Measurements from ENCODE around the gene IL7R.

IL7R gene

DNA sequence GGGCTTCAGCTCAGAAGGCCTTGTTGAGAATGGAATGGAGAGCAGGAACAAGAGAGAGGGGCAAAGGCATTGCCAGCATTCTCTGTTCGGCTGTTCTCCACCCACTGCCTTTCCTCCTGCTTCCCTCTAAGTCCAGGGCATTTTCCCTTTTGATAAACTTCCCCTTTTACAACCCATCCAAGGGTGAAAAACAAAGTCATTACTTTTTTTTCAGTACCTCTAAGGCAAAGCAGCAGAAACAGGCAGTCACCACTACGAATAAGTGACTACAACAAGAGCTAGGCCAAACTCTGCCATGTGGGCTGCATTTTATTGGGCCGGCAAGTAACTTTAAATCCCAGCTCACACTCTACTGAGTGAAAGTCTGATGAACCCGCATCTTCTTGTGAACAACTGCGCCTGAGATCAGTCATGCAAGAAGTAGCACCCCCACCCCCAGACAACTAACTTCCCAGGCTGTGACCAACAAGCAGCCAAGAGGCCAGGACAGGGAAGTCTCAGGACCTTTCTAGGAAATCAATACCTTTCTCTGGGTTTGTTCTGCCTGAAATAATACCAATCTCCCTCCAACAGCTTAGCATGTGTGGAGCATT lies 13.1 kb downstream of the IL7R start:
- no peaks in the 10 kb centered on the region for H3K4me1 ChIP-seq (ENCODE audit: control insufficient read depth, insufficient read depth, low read length)
- whole genome bisulfite sequencing, 2 experiments: 90 to 92% methylated on average over 5 of the region's 5 CpGs
- H3K9me3 ChIP-seq (ENCODE audit: control insufficient read depth, low read length): no peaks in the 10 kb centered on the region
- no peaks in the 10 kb centered on the region for H3K27me3 ChIP-seq (ENCODE audit: control insufficient read depth, insufficient read depth, low read length, poor library complexity, severe bottlenecking)
- H3K27ac ChIP-seq (ENCODE audit: insufficient read depth, low read depth, low read length, poor library complexity, severe bottlenecking): no peak overlapping the region
- H3K4me3 ChIP-seq (ENCODE audit: insufficient read depth, low read depth, low read length): no peak overlapping the region
- H3K36me3 ChIP-seq (ENCODE audit: control insufficient read depth, insufficient read depth, low read length): no peaks in the 10 kb centered on the region

- no peak overlapping the region for H3K4me3 ChIP-seq (ENCODE audit: insufficient read depth, low read depth, low read length)
- 95 to 97% methylated on average over 3 to 4 of the region's 4 CpGs for WGBS, 2 experiments
Observed at GRCh38 chr5:35870605-35871004, 13.9 kb downstream of the IL7R start.

DNA sequence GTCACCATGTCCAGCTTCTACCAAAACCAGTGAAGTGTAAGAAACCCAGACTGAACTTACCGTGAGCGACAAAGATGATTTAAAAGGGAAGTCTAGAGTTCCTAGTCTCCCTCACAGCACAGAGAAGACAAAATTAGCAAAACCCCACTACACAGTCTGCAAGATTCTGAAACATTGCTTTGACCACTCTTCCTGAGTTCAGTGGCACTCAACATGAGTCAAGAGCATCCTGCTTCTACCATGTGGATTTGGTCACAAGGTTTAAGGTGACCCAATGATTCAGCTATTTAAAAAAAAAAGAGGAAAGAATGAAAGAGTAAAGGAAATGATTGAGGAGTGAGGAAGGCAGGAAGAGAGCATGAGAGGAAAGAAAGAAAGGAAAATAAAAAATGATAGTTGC lies 19.8 kb downstream of the IL7R start:
- H3K27me3 ChIP-seq (ENCODE audit: control insufficient read depth, insufficient read depth, low read length, poor library complexity, severe bottlenecking): no peaks in the 10 kb centered on the region
- WGBS, 2 experiments: 98 to 100% methylated on average over 2 of the region's 2 CpGs
- no peaks in the 10 kb centered on the region for H3K4me1 ChIP-seq (ENCODE audit: control insufficient read depth, insufficient read depth, low read length)
- H3K9me3 ChIP-seq (ENCODE audit: control insufficient read depth, low read length): no peaks in the 10 kb centered on the region
- no peaks in the 10 kb centered on the region for H3K36me3 ChIP-seq (ENCODE audit: control insufficient read depth, insufficient read depth, low read length)
- H3K27ac ChIP-seq (ENCODE audit: insufficient read depth, low read depth, low read length, poor library complexity, severe bottlenecking): no peak overlapping the region
- H3K4me3 ChIP-seq (ENCODE audit: insufficient read depth, low read depth, low read length): no peak overlapping the region

More at GRCh38 chr5:35870605-35871004, 13.9 kb downstream of the IL7R start:
- H3K36me3 ChIP-seq (ENCODE audit: control insufficient read depth, insufficient read depth, low read length): no peaks in the 10 kb centered on the region
- H3K4me1 ChIP-seq (ENCODE audit: control insufficient read depth, insufficient read depth, low read length): no peaks in the 10 kb centered on the region
- H3K27me3 ChIP-seq (ENCODE audit: control insufficient read depth, insufficient read depth, low read length, poor library complexity, severe bottlenecking): no peaks in the 10 kb centered on the region
- no peak overlapping the region for H3K27ac ChIP-seq (ENCODE audit: insufficient read depth, low read depth, low read length, poor library complexity, severe bottlenecking)
- H3K9me3 ChIP-seq (ENCODE audit: control insufficient read depth, low read length): no peaks in the 10 kb centered on the region

- no peaks in the 10 kb centered on the region for H3K9me3 ChIP-seq (ENCODE audit: control insufficient read depth, low read length)
- H3K4me3 ChIP-seq (ENCODE audit: insufficient read depth, low read depth, low read length): no peak overlapping the region
- H3K27ac ChIP-seq (ENCODE audit: insufficient read depth, low read depth, low read length, poor library complexity, severe bottlenecking): no peak overlapping the region
- H3K4me1 ChIP-seq (ENCODE audit: control insufficient read depth, insufficient read depth, low read length): no peaks in the 10 kb centered on the region
- no peaks in the 10 kb centered on the region for H3K36me3 ChIP-seq (ENCODE audit: control insufficient read depth, insufficient read depth, low read length)
- WGBS, 2 experiments: 91 to 92% methylated on average over 1 to 3 of the region's 3 CpGs
- no peaks in the 10 kb centered on the region for H3K27me3 ChIP-seq (ENCODE audit: control insufficient read depth, insufficient read depth, low read length, poor library complexity, severe bottlenecking)
Observed at GRCh38 chr5:35876922-35877321, 20.2 kb downstream of the IL7R start.

DNA sequence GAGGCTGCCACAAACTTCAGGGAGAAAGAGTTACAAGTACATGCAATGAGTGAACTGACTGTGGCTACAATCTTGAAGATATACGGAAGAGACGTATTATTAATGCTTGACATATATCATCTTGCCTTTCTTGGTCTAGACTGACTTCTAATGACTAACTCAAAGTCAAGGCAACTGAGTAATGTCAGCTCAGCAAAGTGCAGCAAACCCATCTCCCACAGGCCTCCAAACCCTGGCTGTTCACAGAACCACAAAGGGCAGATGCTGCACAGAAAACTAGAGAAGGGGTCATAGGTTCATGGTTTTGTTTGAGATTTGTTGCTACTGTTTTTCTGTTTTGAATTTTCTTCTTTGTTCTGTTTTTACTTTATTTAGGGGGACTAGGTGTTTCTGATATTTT lies 21.0 kb downstream of the IL7R start:
- no peaks in the 10 kb centered on the region for H3K36me3 ChIP-seq (ENCODE audit: control insufficient read depth, insufficient read depth, low read length)
- no peaks in the 10 kb centered on the region for H3K9me3 ChIP-seq (ENCODE audit: control insufficient read depth, low read length)
- H3K27me3 ChIP-seq (ENCODE audit: control insufficient read depth, insufficient read depth, low read length, poor library complexity, severe bottlenecking): no peaks in the 10 kb centered on the region
- H3K4me1 ChIP-seq (ENCODE audit: control insufficient read depth, insufficient read depth, low read length): no peaks in the 10 kb centered on the region
- H3K4me3 ChIP-seq (ENCODE audit: insufficient read depth, low read depth, low read length): no peak overlapping the region
- no peak overlapping the region for H3K27ac ChIP-seq (ENCODE audit: insufficient read depth, low read depth, low read length, poor library complexity, severe bottlenecking)
- WGBS, 2 experiments: 79 to 81% methylated on average over 2 of the region's 2 CpGs

GRCh38 chr5:35878079-35878478 lies 21.4 kb downstream of the IL7R start:
- Histone ChIP-seq H3K27ac (ENCODE audit: insufficient read depth, low read depth, low read length, poor library complexity, severe bottlenecking) (no peak overlapping the region), H3K4me1 (ENCODE audit: control insufficient read depth, insufficient read depth, low read length) (no peaks in the 10 kb centered on the region), H3K27me3 (ENCODE audit: control insufficient read depth, insufficient read depth, low read length, poor library complexity, severe bottlenecking) (no peaks in the 10 kb centered on the region), H3K9me3 (ENCODE audit: control insufficient read depth, low read length) (no peaks in the 10 kb centered on the region), H3K4me3 (ENCODE audit: insufficient read depth, low read depth, low read length) (no peak overlapping the region), H3K36me3 (ENCODE audit: control insufficient read depth, insufficient read depth, low read length) (no peaks in the 10 kb centered on the region)

GRCh38 chr5:35879096-35879495 lies 22.4 kb downstream of the IL7R start:
- Histone ChIP-seq H3K27me3 (ENCODE audit: control insufficient read depth, insufficient read depth, low read length, poor library complexity, severe bottlenecking) (no peaks in the 10 kb centered on the region), H3K9me3 (ENCODE audit: control insufficient read depth, low read length) (no peaks in the 10 kb centered on the region), H3K36me3 (ENCODE audit: control insufficient read depth, insufficient read depth, low read length) (no peaks in the 10 kb centered on the region), H3K27ac (ENCODE audit: insufficient read depth, low read depth, low read length, poor library complexity, severe bottlenecking) (no peak overlapping the region), H3K4me3 (ENCODE audit: insufficient read depth, low read depth, low read length) (no peak overlapping the region), H3K4me1 (ENCODE audit: control insufficient read depth, insufficient read depth, low read length) (no peaks in the 10 kb centered on the region)
- whole genome bisulfite sequencing, 2 experiments: 90 to 98% methylated on average over 2 of the region's 2 CpGs

- no peaks in the 10 kb centered on the region for H3K9me3 ChIP-seq (ENCODE audit: control insufficient read depth, low read length)
- H3K4me1 ChIP-seq (ENCODE audit: control insufficient read depth, insufficient read depth, low read length): no peaks in the 10 kb centered on the region
- H3K27ac ChIP-seq (ENCODE audit: insufficient read depth, low read depth, low read length, poor library complexity, severe bottlenecking): no peak overlapping the region
- no peaks in the 10 kb centered on the region for H3K36me3 ChIP-seq (ENCODE audit: control insufficient read depth, insufficient read depth, low read length)
- no peaks in the 10 kb centered on the region for H3K27me3 ChIP-seq (ENCODE audit: control insufficient read depth, insufficient read depth, low read length, poor library complexity, severe bottlenecking)
- no peak overlapping the region for H3K4me3 ChIP-seq (ENCODE audit: insufficient read depth, low read depth, low read length)
Observed at GRCh38 chr5:35879649-35880048, 23.0 kb downstream of the IL7R start.

- Histone ChIP-seq H3K27me3 (ENCODE audit: control insufficient read depth, insufficient read depth, low read length, poor library complexity, severe bottlenecking) (no peaks in the 10 kb centered on the region), H3K9me3 (ENCODE audit: control insufficient read depth, low read length) (no peaks in the 10 kb centered on the region), H3K36me3 (ENCODE audit: control insufficient read depth, insufficient read depth, low read length) (no peaks in the 10 kb centered on the region), H3K27ac (ENCODE audit: insufficient read depth, low read depth, low read length, poor library complexity, severe bottlenecking) (no peak overlapping the region), H3K4me3 (ENCODE audit: insufficient read depth, low read depth, low read length) (no peak overlapping the region), H3K4me1 (ENCODE audit: control insufficient read depth, insufficient read depth, low read length) (no peaks in the 10 kb centered on the region)
- WGBS, 2 experiments: 90 to 97% methylated on average over 1 of the region's 1 CpG
Observed at GRCh38 chr5:35880156-35880555, 23.5 kb downstream of the IL7R start.

DNA sequence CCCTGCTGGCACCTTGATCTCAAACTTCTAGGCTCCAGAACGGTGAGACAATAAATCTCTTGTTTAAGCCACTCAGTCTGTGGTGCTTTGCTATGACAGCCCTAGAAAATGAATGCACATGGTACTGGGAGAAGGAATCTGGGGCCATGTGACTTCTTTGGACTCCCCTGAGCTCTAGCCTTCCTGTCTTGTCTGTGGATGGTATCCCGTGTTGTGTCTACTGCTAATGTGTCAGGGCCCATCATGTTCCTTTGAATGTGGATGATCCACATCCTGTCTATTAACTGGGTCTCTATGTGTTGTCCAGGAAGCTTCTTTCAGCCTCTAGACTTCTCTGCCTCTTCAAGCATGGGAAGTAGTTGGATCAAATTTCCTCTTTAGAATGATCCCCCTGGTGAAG lies 25.1 kb downstream of the IL7R start:
- H3K27ac ChIP-seq (ENCODE audit: insufficient read depth, low read depth, low read length, poor library complexity, severe bottlenecking): no peak overlapping the region
- H3K4me1 ChIP-seq (ENCODE audit: control insufficient read depth, insufficient read depth, low read length): no peaks in the 10 kb centered on the region
- no peaks in the 10 kb centered on the region for H3K36me3 ChIP-seq (ENCODE audit: control insufficient read depth, insufficient read depth, low read length)
- WGBS, 2 experiments: 88 to 90% methylated on average over 2 of the region's 2 CpGs
- H3K9me3 ChIP-seq (ENCODE audit: control insufficient read depth, low read length): no peaks in the 10 kb centered on the region
- H3K4me3 ChIP-seq (ENCODE audit: insufficient read depth, low read depth, low read length): no peak overlapping the region
- H3K27me3 ChIP-seq (ENCODE audit: control insufficient read depth, insufficient read depth, low read length, poor library complexity, severe bottlenecking): no peaks in the 10 kb centered on the region

DNA sequence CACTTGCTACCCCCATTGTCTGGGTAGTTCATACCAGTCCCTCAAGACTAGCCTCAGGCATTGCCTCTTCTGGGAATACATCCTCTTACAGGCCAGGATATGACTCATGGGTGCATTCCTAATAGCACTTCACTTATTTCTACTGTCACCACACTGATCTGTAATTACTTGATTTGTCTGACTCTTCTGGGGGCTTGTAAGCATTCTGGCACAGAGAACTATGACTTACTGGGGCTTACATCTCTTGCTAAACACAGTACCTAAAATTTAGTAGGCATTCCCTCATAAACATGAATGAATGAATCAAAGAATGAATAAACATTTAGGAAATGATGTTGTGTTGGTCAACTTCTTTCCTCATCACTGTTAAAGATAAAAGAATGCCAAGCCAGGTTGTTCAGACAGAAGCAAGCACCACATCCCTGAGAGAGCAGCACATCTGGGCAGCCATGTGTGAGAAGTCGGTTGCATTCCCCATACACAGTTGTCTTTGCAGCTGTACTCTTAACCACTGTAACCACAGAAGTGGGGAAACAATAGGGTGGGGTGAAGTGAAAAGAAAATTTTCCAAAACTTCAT lies 27.6 kb downstream of the IL7R start:
- Histone ChIP-seq H3K27me3 (ENCODE audit: control insufficient read depth, insufficient read depth, low read length, poor library complexity, severe bottlenecking) (no peaks in the 10 kb centered on the region), H3K27ac (ENCODE audit: insufficient read depth, low read depth, low read length, poor library complexity, severe bottlenecking) (no peak overlapping the region), H3K9me3 (ENCODE audit: control insufficient read depth, low read length) (no peaks in the 10 kb centered on the region), H3K4me1 (ENCODE audit: control insufficient read depth, insufficient read depth, low read length) (no peaks in the 10 kb centered on the region), H3K36me3 (ENCODE audit: control insufficient read depth, insufficient read depth, low read length) (no peaks in the 10 kb centered on the region), H3K4me3 (ENCODE audit: insufficient read depth, low read depth, low read length) (no peak overlapping the region)
- 80 to 100% methylated on average over 1 of the region's 1 CpG for WGBS, 2 experiments

Data from ectodermal cell (in vitro differentiated cells).